NK-92 treated with Interleukin-12 subunit alpha and Interleukin-12 subunit beta, amount 100 ng/mL, for 24 hours (cell line): Measurements from ENCODE around the gene MCTP2.
"Not testable (repeated sequence)": the region's sequence is repeated elsewhere in the genome, so short reads cannot be mapped to it uniquely, and the experiment has no call there.

Experiments
- DNase-seq: peaks from one replicate; lab custom pipeline; 2025; lab: John Stamatoyannopoulos, UW

Gene MCTP2

DNA sequence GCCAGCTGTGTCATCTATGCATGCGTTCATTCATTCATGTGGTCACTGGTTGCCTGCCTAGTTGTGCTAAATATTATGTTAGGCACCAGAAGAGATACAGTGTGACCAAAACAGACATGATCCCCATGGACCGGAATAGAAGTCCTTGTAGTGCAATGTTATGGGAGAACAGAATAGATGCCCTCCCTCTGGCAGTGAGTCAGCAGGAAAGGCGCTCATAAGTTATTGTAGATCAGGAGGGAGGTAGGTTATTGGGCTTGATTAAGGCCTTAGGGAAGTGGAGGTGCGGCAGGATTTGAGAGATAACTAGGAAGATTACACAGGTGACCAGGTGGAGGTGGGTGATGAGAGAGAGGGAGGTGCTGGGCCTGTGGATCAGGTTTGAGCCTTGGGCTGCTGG is 5.2 kb downstream of the MCTP2 start:
- no peak for DNase-seq

DNA sequence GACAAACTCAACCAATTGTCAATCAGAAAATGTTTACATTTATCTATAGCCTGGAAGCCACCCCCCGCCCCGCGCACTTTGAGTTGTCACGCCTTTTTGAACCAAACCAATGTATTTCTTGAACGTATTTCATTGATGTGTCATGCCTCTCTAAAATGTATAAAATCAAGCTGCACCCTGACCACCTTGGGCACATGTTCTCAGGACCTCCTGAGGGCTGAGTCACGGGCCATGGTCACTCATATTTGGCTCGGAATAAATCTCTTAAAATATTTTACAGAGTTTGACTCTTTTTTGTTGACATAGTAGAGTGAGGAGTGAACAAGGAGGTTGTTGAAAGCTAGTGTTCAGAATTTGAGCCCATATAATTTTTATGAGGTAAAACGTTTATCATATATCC is 6.5 kb downstream of the MCTP2 start:
- no peak for DNase-seq

DNA sequence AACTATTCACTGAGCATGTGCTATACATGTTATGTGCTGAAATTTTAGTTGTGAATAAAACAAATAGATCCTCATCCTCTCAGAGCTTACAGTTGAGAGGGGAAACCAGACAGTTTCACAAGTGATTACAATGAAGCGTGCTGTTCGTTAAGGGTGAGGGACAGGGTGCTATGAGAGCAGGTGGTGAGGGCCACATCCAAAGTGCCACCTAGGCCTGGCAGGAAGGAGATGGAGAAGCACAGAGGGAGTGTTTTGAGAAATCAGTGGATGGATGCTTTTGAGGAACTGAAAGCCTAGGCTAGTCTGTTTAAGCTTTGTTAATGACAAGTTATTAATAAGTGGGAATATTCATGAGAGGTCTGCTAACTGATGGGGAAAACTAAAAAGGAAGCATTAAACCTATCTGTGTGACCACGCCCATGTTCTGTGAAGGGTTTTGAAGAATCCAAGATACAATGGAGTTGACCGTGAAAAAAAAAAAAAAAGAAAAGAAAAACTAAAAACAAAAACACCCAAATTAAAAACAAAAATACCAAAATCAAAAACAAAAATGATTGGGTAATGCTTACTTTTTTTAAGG is 7.3 kb downstream of the MCTP2 start:
- DNase-seq: no peak

DNA sequence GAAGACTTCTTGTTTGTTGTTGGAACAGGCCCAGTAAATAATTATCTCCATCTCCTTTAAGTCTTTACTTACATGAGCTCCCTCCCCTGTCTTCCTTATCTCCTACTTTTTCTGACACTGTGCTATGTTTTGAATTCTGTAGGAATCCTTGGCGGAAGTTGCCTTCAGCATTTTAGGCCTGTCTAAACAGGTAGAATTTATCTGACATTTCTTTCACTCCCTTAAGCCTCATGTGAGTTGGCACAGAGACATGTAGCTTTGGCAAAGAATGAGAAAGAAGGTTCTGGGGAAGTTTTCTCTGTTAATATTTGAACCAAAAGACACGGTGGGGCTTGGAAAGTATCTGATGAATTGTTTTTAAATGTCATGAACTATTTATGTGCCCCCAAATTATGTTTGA is 8.1 kb downstream of the MCTP2 start:
- no peak for DNase-seq

DNA sequence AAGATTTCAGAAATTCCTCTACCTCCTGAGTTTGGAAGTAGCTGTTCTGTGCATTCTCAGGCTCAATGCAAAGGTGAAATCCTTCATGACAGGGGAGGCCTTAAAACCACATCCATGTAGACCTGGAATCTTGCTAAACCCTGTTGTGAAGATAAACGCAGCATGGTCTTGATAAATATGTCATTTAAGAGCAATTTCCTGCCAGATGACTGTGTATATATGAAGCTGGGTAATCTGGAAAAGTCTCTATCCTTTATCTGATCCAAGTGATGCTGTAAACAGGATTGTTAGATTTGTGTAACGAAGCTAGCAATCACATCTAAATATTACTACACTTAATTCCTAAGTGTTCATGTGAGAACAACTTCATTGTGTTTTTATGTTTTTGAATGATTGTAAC is 9.1 kb downstream of the MCTP2 start:
- no peak for DNase-seq

DNA sequence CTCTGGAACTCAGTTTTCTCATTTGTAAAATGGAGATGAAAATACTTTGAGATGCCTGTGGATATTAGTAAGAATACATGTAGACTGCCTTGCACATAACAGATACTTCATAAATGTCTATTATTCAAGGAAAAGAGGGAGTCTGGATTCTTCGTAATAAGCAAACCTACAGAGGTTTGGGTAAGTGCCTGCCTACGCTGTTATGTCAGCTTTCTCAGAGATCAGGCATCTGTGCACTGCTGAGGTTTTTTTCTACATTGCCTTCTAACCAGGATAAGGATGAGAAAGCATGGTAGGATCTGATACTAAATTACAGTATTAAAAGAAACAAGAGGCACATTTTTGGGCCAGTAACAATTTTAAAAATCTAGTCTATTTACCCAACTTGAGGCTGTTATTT is 10.9 kb downstream of the MCTP2 start:
- no peak for DNase-seq

DNA sequence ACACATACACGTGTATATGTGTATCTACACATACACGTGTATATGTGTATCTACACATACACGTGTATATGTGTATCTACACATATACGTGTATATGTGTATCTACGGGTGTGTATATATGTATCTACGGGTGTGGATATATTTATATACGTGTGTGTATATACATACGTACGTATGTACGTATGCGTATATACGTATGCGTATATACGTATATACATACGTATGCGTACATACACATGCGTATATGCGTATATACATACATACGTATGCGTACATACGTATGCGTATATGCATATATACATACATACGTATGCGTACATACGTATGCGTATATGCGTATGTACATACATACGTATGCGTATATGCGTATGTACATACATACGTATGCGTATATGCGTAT is 11.6 kb downstream of the MCTP2 start:
- not testable (repeated sequence) for DNase-seq

DNA sequence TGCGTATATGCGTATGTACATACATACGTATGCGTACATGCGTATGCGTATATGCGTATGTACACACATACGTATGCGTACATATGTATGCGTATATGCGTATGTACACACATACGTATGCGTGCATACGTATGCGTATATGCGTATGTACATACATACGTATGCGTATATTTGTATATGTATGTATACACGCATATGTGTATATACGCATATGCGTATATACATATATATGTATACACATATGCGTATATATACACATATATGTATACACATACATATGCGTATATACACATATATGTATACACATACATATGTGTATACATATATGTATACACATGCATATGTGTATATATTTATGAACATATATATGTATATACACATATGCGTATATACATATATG is 12.1 kb downstream of the MCTP2 start:
- DNase-seq: no peak

DNA sequence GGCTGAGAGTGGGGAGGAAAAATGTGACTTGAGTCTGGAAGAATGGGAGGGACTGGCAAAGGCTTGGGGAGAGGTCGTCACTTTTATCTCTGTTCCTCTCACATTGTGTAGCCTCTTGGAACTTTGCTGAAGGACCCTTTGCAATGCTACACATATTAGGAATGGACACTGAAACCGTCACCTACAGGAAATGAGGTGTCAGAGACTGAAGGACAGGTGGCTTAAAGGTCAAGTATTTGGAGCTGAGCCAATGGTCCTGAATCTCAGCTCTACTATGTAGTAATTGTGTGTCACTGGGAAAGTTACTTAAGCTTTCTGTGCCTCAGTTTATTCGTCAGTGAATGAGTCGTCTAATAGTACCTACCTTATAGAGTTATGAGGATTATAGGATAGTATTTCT is 14.7 kb downstream of the MCTP2 start:
- no peak for DNase-seq

DNA sequence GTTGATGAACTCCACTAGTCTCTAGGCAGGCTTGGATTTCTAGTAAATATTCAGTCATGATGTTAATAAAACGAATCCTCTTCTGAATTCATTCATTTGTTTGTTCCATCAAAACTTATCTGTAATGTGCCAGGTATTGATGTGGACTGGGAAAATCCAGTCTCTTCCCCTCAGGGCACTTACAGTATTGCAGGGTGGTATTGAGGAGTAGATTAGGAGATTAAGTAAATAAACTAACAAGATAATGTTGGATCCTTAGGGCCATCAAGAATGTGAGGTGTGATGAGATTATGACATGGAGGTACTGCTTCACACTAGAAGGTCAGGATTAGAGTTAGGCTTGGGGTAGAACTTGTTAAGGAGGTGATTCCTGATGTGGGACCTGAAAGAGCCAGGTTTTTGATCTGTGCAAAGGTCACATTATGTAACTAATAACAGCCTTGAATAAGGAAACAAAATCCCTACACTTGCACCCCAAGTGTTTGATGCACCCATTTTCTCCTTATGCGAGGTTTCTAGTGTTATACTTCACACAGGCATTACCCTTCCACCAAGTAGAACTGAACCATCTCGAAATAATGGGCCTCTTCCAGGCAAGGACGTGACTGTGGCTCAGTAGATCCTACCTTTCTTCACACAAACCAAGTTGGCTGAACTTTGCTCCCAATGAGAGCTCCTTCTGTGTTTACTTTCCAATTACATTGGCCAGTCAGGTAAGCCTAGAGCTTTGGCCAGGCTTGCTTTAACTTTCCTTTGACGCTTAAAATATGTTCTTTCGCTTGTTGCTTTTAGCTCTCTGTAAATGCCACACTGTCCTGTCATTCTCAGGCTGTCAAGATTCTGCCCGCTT is 16.7 kb downstream of the MCTP2 start:
- DNase-seq: no peak

DNA sequence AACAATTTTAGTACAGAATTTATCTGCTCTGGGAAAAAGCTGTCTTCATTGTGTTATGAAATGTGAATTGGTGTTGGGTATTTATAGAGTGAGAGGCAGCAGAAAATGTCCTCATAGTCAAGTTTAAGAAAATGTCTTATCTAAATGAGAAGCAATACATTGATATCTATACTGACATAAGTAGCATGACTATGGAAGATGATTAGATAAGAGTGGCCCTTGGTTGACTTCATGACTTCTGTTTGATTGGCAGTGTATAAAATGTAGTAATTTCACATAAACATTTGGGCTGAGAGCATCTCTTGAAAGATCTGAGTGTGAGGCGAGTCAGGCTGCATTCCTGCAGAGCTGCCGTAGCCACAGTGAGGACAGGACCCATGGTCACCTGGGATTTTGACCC is 19.4 kb downstream of the MCTP2 start:
- DNase-seq: no peak

DNA sequence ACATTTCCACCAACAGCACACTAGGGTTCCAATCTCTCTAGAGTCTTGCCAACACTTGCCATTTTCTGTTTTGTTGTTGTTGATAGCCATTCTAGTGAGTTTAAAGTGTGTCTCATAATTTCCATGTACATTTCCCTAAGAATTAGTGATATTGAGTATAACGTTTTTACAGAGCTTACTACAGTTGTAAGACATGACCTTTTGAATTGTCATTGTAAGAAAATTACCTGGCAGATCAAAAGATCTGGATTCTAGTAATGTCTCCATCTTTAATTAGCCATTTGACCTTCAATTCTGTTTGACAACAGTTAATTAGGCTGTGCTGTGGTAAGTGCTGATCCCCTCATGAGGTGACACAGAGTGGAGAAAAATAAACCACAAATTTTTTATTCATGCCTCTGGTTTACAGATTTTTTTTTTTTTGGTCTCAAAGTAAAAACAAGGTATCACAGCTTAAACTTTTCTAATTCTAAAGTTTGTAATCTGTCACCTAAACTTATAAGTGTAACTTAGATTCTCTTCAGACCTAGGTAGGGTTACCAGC is 20.9 kb downstream of the MCTP2 start:
- DNase-seq: no peak

DNA sequence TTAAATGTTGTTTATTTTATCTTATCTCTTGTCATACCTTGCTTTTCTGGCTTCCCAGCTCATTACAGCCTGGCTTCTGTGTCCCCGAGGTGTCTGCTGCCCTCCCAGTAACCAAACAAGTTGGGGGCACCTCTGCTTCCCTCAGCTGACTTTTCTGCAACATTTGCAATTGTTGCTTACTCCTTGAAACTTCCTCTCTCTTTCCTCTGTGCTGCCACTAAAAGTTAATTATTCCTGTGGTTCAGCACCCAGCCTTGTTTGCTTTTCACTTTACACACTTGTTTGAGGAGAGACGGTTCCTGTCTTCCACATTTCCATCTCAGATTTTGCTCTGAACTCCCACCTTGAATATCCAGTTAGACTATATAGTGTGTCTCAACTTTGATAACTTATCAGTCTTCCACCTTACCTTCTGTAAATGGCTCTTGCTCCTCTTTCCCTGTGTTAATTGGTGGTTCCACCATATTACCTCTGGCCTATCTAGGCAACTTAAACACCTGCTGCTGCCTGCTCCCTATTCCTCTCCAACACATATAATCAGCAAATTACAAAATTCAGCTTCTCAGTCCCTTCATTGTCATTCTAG is 21.6 kb downstream of the MCTP2 start:
- DNase-seq: no peak

DNA sequence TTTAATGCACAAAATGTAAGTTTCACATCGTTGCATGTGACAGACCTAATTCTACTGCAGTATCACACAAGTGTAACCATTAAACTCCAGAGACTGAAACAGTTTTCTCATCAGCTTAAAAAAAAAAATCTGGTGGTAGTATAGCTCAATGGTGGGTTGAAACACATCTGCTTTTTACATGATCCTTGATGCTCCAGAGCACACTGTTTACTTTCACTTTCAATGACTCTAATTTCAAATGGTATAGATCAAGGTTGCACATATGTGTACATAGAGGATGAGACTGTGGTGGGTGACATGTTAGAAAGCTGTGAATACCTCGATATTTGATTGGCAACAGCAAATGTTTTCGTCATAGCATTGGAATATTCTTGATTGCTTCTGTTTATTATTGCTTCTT is 22.4 kb downstream of the MCTP2 start:
- no peak for DNase-seq

DNA sequence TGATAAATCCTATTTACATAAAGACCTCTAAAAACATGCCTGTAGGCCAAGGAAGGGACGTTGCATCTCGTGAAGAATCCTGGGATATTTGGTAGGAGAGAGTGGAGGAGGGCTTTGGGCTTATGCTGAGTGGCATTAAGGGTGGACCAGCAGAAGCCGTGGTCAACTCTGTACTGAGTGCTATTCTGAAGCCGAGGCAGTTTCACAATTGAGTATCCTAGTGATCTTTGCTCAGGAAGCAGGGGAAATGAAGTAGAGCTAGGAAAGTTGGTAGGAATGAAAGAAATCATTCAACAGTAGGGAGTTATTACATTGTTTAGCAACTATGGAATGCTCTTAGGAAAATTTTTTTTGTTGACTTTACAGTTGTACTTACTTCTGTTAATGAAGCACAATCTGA is 24.2 kb downstream of the MCTP2 start:
- no peak for DNase-seq

DNA sequence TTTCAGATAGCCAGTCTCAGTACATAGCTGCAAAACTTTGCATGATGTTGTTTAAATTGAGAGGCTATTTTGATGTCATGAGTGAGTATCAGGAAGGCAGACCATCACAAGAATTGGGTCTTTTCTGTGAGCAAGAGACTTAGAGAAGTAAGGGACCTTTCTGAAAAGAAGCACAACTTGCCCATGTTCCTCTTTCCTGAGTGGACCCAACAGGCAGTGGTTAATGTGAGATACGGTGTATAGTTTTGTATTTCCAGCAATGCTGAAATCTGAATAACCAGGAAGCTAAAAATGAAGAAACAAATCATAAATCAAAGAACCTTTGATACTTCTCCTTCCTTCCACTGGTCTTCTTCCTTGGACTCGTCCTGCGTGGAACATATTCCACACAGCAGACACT is 25.1 kb downstream of the MCTP2 start:
- no peak for DNase-seq

DNA sequence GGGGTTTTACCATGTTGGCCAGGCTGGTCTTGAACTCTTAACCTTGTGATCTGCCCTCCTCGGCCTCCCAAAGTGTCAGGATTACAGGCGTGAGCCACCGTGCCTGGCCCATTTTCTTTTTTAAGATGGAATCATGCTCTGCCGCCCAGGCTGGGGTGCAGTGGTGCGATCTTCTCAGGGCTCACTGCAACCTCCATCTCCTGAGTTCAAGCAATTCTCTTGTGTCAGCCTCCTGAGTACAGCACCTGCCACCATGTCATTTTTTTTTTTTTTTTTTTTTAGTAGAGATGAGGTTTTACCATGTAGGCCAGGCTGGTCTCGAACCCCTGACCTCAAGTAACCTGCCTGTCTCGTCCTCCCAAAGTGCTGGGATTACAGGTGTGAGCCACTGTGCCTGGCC is 26.4 kb downstream of the MCTP2 start:
- not testable (repeated sequence) for DNase-seq

DNA sequence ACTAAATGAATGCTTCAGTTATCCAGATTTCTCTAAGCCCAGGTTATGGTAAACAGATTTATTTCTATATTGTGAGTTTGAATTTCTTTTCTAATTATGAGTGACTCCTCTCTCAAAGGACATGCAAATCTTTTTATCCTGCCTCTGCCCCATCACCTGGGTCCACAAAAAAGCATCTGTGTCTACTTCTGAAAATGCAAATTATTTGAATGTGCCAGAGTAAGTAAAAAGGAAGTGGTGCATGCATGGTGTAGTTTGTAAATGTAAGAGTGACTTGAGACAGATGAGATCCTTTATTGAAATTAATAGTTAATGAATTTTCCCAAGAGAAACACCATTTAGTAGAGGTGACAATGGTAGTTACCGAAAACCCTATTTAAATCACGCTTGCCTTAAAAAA is 26.9 kb downstream of the MCTP2 start:
- DNase-seq: no peak

DNA sequence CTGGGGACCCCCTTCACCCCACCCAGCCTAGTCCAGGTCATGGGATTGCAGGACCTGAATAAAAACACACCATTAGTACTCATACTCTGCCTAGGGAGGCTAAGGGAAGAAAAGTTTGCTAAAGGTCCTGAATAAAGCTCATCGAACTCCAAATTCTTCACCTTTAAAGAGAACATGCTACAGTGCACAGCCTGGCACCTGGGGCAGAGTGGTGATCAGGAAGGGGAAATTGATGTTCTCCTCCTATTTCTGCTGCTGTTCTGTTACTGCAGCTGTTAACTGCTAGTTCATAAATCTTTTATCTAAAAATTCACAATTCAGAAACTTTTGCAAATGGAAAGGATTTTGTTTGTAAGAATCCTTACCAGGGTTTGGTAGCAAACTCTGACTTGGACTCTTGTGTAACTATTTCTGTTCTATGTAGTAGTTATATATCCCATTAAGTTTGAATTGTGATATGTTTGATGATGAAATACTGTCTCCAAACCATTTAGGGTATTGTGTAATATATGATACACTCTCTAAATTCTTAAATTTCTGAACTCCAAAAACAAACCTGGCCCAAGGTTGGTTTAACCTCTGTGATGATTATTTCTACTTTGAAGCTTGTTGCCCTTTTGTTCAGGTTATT is 27.9 kb downstream of the MCTP2 start:
- no peak for DNase-seq

DNA sequence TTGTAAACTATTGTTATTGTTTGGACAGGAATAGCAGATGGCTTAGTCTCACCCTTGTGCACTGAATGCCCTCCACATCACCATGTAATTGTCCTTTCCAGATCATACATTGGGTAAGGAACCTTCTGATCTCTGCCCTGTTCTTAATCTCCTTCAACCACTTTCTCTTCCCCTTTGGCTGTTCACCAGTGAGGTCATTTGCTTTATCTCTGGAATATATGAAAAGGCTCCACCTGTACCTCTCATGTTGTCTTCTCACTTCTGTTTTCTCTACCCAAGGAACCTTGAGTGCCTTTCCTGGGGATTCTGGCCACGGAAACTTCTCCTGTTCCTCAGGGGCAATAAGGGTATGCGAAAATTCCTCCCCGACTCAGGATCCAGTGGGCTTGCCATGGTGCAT is 28.5 kb downstream of the MCTP2 start:
- DNase-seq: no peak

DNA sequence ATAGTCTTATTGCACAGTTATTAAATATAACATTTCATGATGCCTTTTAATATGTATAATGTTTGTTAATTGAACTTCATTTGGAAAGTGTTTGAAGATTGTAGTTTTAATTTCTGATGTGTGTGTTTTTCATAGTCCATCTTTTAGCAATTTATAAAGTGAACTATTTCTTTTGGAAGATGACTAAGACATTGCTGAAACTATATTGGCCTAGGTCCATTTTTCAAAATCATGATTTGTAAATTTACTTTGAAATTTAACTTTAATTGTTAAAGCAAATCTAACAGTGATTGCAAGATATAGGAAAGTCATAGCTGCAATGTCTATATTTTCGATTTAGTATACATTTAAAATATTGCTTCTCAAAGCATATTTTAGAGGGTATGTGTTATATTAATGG is 30.8 kb downstream of the MCTP2 start:
- DNase-seq: no peak

DNA sequence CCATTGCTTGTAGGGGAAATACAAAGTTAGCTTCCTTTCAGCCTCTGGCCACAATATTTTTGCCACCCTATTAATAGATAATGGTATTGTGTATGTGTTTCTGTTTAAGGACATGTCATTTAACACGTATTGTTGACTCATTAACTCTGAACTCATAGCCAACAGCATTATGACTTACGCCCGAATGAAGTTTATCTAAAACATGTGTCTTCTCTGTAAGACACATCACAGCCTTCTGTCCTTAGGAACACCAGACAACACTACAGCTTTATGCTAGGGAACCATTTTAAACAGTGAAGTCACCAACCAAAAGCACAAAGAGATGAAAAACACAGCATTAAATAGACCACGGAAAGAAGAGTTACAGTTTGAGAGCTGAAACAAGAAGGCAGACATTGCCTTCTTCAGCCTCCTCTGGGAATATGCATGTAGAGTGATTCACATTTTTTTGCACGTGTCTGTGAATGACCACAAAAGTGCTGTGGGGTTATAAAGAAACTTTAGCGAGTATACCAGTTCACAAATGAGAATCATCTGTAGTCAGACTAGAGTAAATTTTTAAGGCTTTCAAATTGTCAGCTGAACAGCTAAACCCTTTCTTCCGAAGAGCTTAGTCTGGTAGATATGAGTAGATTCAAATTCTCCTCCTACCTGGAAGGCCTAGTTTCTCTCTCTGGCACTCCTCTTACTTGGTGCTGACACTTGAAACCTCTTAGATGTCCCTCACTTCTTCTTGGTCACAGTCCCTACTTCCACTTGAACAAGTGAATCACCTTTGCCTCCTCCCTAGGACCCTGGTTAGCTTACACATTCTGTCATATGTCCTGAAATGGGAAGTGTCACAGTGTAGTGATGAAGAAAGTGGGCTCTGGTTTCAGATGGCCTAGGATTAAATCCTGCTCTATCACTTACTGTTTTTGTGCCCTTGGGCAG is 32.2 kb downstream of the MCTP2 start:
- no peak for DNase-seq
